Liver (tissue), 9 donors: ENCODE data around the gene TNFRSF1B. TPM values are rescaled to one million over a fixed set of nuclear protein-coding genes. Genes with fewer than 3 reads are reported as not detected.
A peak's percentile ranks its signal among the peaks of the same experiment; 100 is the strongest.

Source experiments
- DNase-seq: peaks from one replicate; pipeline ENCODE4 v3.0.0-alpha.2; 2017; ENCODE audit warnings: low spot score
- H3K27ac ChIP-seq, 2 donors: one replicate each; pipeline ENCODE4 v1.7.0; 2013; ENCODE audit warnings: inconsistent platforms in 2 of 2, low read length in 2 of 2, control low read depth in 1 of 2, low read depth in 1 of 2, mild to moderate bottlenecking in 1 of 2
- H3K27me3 ChIP-seq, 4 donors: one replicate each; pipeline versions ENCODE4 v1.6.1 to v1.7.0; 2013; ENCODE audit warnings: low read length in 3 of 4, inconsistent platforms in 1 of 4, mild to moderate bottlenecking in 1 of 4, moderate library complexity in 1 of 4; ENCODE audit not compliant: control insufficient read depth in 4 of 4, insufficient read depth in 4 of 4
- H3K36me3 ChIP-seq, 4 donors: one replicate each; pipeline versions ENCODE4 v1.6.1 to v1.7.0; 2013; ENCODE audit warnings: low read length in 3 of 4, mild to moderate bottlenecking in 3 of 4, low read depth in 1 of 4, moderate library complexity in 1 of 4; ENCODE audit not compliant: control insufficient read depth in 4 of 4, insufficient read depth in 3 of 4
- H3K4me1 ChIP-seq, 4 donors: one replicate each; pipeline versions ENCODE4 v1.6.1 to v1.7.0; 2013; ENCODE audit warnings: low read length in 3 of 4, mild to moderate bottlenecking in 3 of 4, moderate library complexity in 1 of 4; ENCODE audit not compliant: control insufficient read depth in 4 of 4, insufficient read depth in 4 of 4
- H3K4me3 ChIP-seq, 3 donors: one replicate each; pipeline versions ENCODE4 v1.6.1 to v1.7.0; 2013; ENCODE audit warnings: low read length in 3 of 3, control low read depth in 1 of 3, low read depth in 1 of 3, mild to moderate bottlenecking in 1 of 3
- H3K9ac ChIP-seq, 2 donors: one replicate each; pipeline ENCODE4 v1.7.0; 2013; ENCODE audit warnings: low read length in 2 of 2, mild to moderate bottlenecking in 2 of 2, moderate library complexity in 2 of 2, control low read depth in 1 of 2, low read depth in 1 of 2
- H3K9me3 ChIP-seq, 4 donors: one replicate each; pipeline versions ENCODE4 v1.6.1 to v1.7.0; 2013; ENCODE audit warnings: low read length in 3 of 4; ENCODE audit not compliant: control insufficient read depth in 4 of 4
- EGR1 ChIP-seq, 2 donors: IDR thresholded peaks; 2 replicates each; pipeline ENCODE4 v1.6.1; 2016 to 2018; ENCODE audit warnings: antibody characterized with exemption in 2 of 2, low read depth in 2 of 2
- FOXA1 ChIP-seq: IDR thresholded peaks from 2 replicates; pipeline ENCODE4 v1.6.1; 2016; ENCODE audit warnings: antibody characterized with exemption
- FOXA2 ChIP-seq: IDR thresholded peaks from 2 replicates; pipeline ENCODE4 v1.6.1; 2016; ENCODE audit warnings: antibody characterized with exemption
- GABPA ChIP-seq, 2 donors: IDR thresholded peaks in 1 of 2; conservative IDR thresholded peaks in 1 of 2; 2 replicates each; pipeline ENCODE4 v1.6.1; 2016; ENCODE audit warnings: antibody characterized with exemption in 2 of 2, mild to moderate bottlenecking in 1 of 2, moderate library complexity in 1 of 2
- HNF4A ChIP-seq, 2 donors: conservative IDR thresholded peaks; 2 replicates each; pipeline ENCODE4 v1.6.1; 2016; ENCODE audit warnings: antibody characterized with exemption in 2 of 2, mild to moderate bottlenecking in 2 of 2
- HNF4G ChIP-seq: IDR thresholded peaks from 2 replicates; pipeline ENCODE4 v1.6.1; 2016; ENCODE audit warnings: antibody characterized with exemption
- JUND ChIP-seq, 2 donors: IDR thresholded peaks; 2 replicates each; pipeline ENCODE4 v1.6.1; 2016; ENCODE audit warnings: antibody characterized with exemption in 2 of 2
- NR2F2 ChIP-seq: IDR thresholded peaks from 2 replicates; pipeline ENCODE4 v1.6.1; 2016; ENCODE audit warnings: antibody characterized with exemption
- RAD21 ChIP-seq, 2 donors: IDR thresholded peaks; 2 replicates each; pipeline ENCODE4 v1.6.1; 2016; ENCODE audit warnings: antibody characterized with exemption in 2 of 2, mild to moderate bottlenecking in 2 of 2
- RXRA ChIP-seq, 2 donors: IDR thresholded peaks; 2 replicates each; pipeline ENCODE4 v1.6.1; 2017 to 2018; ENCODE audit warnings: antibody characterized with exemption in 2 of 2, mild to moderate bottlenecking in 1 of 2
- SP1 ChIP-seq: IDR thresholded peaks from 2 replicates; pipeline ENCODE4 v1.6.1; 2018; ENCODE audit warnings: antibody characterized with exemption, mild to moderate bottlenecking
- TAF1 ChIP-seq: conservative IDR thresholded peaks from 2 replicates; pipeline ENCODE4 v1.6.1; 2016; ENCODE audit warnings: antibody characterized with exemption, mild to moderate bottlenecking
- YY1 ChIP-seq: IDR thresholded peaks from 2 replicates; pipeline ENCODE4 v1.6.1; 2016; ENCODE audit warnings: antibody characterized with exemption, mild to moderate bottlenecking
- WGBS: extraction: QIAGEN DNeasy Blood & Tissue Kit; methylation state at CpG from one replicate; pipeline ENCODE4 v1.1.7; 2013; 5-methylcytosine and 5-hydroxymethylcytosine counted together
- polyA plus RNA-seq, 2 donors: library from polyadenylated mRNA; stranded (reverse) in 1 of 2; unstranded in 1 of 2; fragments of 200-250 nt in 1 of 2; fragments of >200 nt in 1 of 2; fragmentation: Nextera tagmentation in 1 of 2; extraction: Ambion mirVana in 1 of 2; gene quantifications; one replicate each; pipeline versions ENCODE4 v1.2.1 to v1.2.3, GENCODE V29; 2013 to 2015
- total RNA-seq, 2 donors: library from RNA; depleted of rRNA; stranded (reverse); fragments of >200 nt; gene quantifications; one replicate each; pipeline ENCODE4 v1.2.3, GENCODE V29; 2014
- TF ChIP-seq, protein P1 (sequence below): IDR thresholded peaks from 2 replicates; pipeline ENCODE4 v1.6.1; 2016; ENCODE audit warnings: antibody characterized with exemption
- TF ChIP-seq, protein P2 (sequence below): fragments of 150-350 bp; IDR thresholded peaks from 2 replicates; pipeline ENCODE4 v1.5.1; 2017; ENCODE audit warnings: improper control_type of control experiment, low read depth, low read length; ENCODE audit not compliant: missing input control
- TF ChIP-seq, protein P3 (sequence below): IDR thresholded peaks from 2 replicates; pipeline ENCODE4 v1.6.1; 2016; ENCODE audit warnings: antibody characterized with exemption
- TF ChIP-seq, protein P4 (sequence below): IDR thresholded peaks from 2 replicates; pipeline ENCODE4 v1.6.1; 2016; ENCODE audit warnings: antibody characterized with exemption
- donor health status: healthy.
- donor health status: healthy.
- donor health status: healthy.
- donor health status: healthy.
- donor health status: healthy.

TNFRSF1B gene
- total and polyA plus RNA-seq, 4 donors, result 7.2 to 19.6 (median 16.5) TPM

DNA sequence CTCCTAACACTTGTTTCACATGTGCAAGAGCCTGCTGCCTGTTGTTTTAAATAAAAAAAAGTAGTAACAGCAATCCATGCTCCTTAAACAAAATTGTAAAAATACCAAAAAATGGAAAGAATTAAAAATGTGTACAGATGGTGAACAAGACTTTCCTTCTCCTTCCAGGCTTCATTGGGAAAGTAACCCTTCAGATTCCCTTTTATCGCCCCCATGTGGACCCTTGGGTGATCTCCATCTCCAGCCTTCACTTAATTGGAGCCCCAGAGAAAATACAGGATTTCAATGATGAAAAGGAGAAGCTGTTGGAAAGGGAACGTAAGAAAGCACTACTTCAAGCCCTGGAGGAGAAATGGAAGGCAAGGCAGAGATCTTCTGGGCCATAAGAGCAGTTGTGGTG is 77.3 kb downstream of the TNFRSF1B start:
- Histone ChIP-seq H3K4me3 (no peak overlapping the region), H3K36me3 (peaks cover 12 to 44% (median 32%) of the 10 kb centered on the region in 4 donors), H3K27ac (no peak overlapping the region), H3K9ac (no peak overlapping the region), H3K9me3 (no peaks in the 10 kb centered on the region), H3K4me1 (no peaks in the 10 kb centered on the region), H3K27me3 (no peaks in the 10 kb centered on the region)
- TF ChIP-seq, protein P1, sequence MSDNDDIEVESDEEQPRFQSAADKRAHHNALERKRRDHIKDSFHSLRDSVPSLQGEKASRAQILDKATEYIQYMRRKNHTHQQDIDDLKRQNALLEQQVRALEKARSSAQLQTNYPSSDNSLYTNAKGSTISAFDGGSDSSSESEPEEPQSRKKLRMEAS, result no peak
- TF ChIP-seq, protein P2, sequence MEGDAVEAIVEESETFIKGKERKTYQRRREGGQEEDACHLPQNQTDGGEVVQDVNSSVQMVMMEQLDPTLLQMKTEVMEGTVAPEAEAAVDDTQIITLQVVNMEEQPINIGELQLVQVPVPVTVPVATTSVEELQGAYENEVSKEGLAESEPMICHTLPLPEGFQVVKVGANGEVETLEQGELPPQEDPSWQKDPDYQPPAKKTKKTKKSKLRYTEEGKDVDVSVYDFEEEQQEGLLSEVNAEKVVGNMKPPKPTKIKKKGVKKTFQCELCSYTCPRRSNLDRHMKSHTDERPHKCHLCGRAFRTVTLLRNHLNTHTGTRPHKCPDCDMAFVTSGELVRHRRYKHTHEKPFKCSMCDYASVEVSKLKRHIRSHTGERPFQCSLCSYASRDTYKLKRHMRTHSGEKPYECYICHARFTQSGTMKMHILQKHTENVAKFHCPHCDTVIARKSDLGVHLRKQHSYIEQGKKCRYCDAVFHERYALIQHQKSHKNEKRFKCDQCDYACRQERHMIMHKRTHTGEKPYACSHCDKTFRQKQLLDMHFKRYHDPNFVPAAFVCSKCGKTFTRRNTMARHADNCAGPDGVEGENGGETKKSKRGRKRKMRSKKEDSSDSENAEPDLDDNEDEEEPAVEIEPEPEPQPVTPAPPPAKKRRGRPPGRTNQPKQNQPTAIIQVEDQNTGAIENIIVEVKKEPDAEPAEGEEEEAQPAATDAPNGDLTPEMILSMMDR, result peak; percentile 32
- peak; percentile 52 to 61 for TF ChIP-seq RAD21 (IDR thresholded peaks at IDR 0.05)
- DNase-seq, result no peak
- WGBS, result 81% methylated on average over 2 of the region's 2 CpGs

DNA sequence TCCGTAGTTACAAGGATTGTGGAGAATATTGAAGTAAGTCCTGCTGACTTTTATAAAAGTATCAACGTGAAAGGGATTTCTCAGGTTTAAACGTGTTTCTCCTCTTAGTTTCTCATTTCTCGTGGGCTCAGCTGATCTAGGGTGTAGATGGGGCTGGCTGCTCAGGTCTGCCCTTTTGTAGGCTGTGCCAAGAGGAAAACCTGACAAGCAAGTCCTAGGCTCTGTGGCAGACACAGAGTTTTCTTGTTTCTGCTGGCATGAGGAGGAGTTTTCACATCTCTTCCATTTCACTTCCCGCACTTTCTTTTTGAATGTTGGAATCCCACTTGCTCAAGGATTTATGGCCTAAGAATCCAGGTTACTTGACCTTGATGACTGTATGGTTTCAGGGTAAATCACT is 77.8 kb downstream of the TNFRSF1B start:
- Histone ChIP-seq H3K36me3 (peaks cover 12 to 49% (median 37%) of the 10 kb centered on the region in 4 donors), H3K9ac (no peak overlapping the region), H3K9me3 (no peaks in the 10 kb centered on the region), H3K4me1 (no peaks in the 10 kb centered on the region), H3K27ac (no peak overlapping the region), H3K27me3 (no peaks in the 10 kb centered on the region), H3K4me3 (no peak overlapping the region)
- TF ChIP-seq, protein P1, result no peak
- TF ChIP-seq, protein P3, sequence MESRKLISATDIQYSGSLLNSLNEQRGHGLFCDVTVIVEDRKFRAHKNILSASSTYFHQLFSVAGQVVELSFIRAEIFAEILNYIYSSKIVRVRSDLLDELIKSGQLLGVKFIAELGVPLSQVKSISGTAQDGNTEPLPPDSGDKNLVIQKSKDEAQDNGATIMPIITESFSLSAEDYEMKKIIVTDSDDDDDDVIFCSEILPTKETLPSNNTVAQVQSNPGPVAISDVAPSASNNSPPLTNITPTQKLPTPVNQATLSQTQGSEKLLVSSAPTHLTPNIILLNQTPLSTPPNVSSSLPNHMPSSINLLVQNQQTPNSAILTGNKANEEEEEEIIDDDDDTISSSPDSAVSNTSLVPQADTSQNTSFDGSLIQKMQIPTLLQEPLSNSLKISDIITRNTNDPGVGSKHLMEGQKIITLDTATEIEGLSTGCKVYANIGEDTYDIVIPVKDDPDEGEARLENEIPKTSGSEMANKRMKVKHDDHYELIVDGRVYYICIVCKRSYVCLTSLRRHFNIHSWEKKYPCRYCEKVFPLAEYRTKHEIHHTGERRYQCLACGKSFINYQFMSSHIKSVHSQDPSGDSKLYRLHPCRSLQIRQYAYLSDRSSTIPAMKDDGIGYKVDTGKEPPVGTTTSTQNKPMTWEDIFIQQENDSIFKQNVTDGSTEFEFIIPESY, result no peak
- no peak for TF ChIP-seq NR2F2
- no peak for TF ChIP-seq JUND (IDR thresholded peaks at IDR 0.05)
- TF ChIP-seq HNF4G, result no peak
- TF ChIP-seq FOXA2, result no peak
- TF ChIP-seq GABPA (IDR thresholded peaks at IDR 0.05 in 1 of 2, conservative IDR thresholded peaks at IDR 0.05 in 1 of 2), result no peak
- TF ChIP-seq, protein P2, result no peak
- DNase-seq, result no peak
- WGBS, result 93% methylated on average over 5 of the region's 5 CpGs

DNA sequence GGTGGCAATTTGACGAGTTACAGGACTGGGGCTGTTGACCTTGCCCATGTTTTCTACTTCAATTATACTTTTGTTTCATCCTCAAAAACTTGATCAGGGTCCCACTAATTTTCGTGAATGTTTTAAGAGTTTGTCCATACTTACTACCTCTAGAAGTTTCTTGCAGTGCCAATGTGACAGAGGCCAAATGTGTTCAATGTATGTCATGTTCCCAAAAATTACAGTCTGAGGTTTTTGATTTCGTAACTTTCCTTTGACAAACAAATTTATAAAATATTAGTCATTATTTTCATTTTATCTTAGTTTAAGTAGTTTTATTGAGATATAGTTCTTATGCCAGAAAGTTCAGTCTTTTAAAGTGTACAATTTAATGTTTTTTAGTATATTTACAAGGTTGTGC is 78.3 kb downstream of the TNFRSF1B start:
- no peak overlapping the region for H3K4me3 ChIP-seq
- peaks cover 14 to 54% (median 42%) of the 10 kb centered on the region in 4 donors for H3K36me3 ChIP-seq
- H3K27ac ChIP-seq, result no peak overlapping the region
- H3K9ac ChIP-seq, result no peak overlapping the region
- H3K4me1 ChIP-seq, result no peaks in the 10 kb centered on the region
- 79% methylated on average over 3 of the region's 3 CpGs for WGBS
- H3K9me3 ChIP-seq, result no peaks in the 10 kb centered on the region
- H3K27me3 ChIP-seq, result no peaks in the 10 kb centered on the region
- TF ChIP-seq TAF1 (no peak), YY1 (no peak), FOXA2 (no peak), FOXA1 (no peak), EGR1 (IDR thresholded peaks at IDR 0.05; ENCODE audit: low read depth in 2 of 2) (no peak), HNF4A (conservative IDR thresholded peaks at IDR 0.05) (no peak), RAD21 (IDR thresholded peaks at IDR 0.05) (no peak), RXRA (IDR thresholded peaks at IDR 0.05) (no peak), HNF4G (no peak), NR2F2 (no peak), SP1 (no peak), JUND (IDR thresholded peaks at IDR 0.05) (no peak)
- TF ChIP-seq, protein P1, result no peak
- TF ChIP-seq, protein P4, sequence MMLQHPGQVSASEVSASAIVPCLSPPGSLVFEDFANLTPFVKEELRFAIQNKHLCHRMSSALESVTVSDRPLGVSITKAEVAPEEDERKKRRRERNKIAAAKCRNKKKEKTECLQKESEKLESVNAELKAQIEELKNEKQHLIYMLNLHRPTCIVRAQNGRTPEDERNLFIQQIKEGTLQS, result no peak
- TF ChIP-seq, protein P3, result no peak
- no peak for DNase-seq
